AG04449 (cell line): ENCODE results near the gene C19orf25.

Experiments
- CTCF ChIA-PET: fragments of 350-600 bp; formaldehyde crosslinking; extraction: SDS; loops from one replicate; lab custom pipeline; 2021; ENCODE audit warnings: antibody characterized with exemption; lab: Yijun Ruan, JAX
- POLR2A ChIA-PET: fragments of 400-600, 350-600 bp; formaldehyde crosslinking; extraction: SDS; loops from one replicate; lab custom pipeline; 2020; ENCODE audit warnings: antibody characterized with exemption, inconsistent platforms; lab: Yijun Ruan, JAX
- DNase-seq: peaks from one replicate; pipeline ENCODE4 v3.0.0-alpha.2; 2010; ENCODE audit warnings: low read depth, low spot score
- H3K4me3 ChIP-seq: 2 replicates; pipeline ENCODE4 v1.5.1; 2011; ENCODE audit warnings: low read depth, mild to moderate bottlenecking, control low read depth, low read length
- TF ChIP-seq, protein P1 (sequence below): IDR thresholded peaks from one replicate; pipeline ENCODE4 v1.5.1; 2011; ENCODE audit warnings: mild to moderate bottlenecking, moderate library complexity, low read length, control low read depth, inconsistent platforms; ENCODE audit not compliant: insufficient read depth; ENCODE audit errors: missing control alignments

The C19orf25 gene

DNA sequence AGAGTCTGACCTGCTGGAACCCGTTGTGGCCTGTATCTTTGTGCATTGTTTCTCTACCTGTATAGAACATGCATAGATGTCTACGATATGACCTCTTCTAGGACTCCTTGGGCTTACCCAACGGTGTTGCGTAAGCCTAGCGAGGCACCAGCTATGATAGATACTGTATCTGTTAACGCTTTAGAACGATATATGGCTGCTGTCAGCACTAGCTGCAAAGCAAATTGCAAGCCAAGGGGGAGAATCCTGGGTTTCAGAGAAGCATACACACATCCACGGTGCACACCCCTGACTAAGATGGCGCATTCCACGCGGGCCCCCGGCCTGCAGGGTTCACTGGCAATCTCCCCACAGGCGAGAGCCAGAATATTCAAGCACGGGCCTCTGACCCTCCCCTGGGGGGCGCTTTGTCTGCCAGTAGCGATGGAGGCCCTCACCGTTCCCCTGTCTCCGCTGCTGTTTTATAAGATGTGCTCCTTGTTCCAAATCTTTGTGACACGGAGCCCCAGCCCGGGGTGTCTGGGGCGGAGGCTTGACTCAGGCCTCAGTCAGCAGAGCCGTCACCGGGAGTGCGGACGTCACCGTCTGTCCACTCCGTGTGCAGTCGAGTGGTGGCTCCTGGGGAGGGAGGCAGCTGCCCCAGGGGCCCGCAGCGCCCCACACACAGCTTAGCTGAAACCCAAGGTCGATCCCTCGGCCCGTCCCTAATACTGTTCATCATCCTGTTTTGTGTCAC, 53.7 kb downstream of the C19orf25 start:
- POLR2A ChIA-PET, result no interaction called here
- TF ChIP-seq, protein P1, sequence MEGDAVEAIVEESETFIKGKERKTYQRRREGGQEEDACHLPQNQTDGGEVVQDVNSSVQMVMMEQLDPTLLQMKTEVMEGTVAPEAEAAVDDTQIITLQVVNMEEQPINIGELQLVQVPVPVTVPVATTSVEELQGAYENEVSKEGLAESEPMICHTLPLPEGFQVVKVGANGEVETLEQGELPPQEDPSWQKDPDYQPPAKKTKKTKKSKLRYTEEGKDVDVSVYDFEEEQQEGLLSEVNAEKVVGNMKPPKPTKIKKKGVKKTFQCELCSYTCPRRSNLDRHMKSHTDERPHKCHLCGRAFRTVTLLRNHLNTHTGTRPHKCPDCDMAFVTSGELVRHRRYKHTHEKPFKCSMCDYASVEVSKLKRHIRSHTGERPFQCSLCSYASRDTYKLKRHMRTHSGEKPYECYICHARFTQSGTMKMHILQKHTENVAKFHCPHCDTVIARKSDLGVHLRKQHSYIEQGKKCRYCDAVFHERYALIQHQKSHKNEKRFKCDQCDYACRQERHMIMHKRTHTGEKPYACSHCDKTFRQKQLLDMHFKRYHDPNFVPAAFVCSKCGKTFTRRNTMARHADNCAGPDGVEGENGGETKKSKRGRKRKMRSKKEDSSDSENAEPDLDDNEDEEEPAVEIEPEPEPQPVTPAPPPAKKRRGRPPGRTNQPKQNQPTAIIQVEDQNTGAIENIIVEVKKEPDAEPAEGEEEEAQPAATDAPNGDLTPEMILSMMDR, result no peak
- CTCF ChIA-PET, result interaction anchor here (1.9 kb wide), 1 partner anchor 23 kb away, joined by 6 read pairs; no protein-coding TSS in a partner anchor

DNA sequence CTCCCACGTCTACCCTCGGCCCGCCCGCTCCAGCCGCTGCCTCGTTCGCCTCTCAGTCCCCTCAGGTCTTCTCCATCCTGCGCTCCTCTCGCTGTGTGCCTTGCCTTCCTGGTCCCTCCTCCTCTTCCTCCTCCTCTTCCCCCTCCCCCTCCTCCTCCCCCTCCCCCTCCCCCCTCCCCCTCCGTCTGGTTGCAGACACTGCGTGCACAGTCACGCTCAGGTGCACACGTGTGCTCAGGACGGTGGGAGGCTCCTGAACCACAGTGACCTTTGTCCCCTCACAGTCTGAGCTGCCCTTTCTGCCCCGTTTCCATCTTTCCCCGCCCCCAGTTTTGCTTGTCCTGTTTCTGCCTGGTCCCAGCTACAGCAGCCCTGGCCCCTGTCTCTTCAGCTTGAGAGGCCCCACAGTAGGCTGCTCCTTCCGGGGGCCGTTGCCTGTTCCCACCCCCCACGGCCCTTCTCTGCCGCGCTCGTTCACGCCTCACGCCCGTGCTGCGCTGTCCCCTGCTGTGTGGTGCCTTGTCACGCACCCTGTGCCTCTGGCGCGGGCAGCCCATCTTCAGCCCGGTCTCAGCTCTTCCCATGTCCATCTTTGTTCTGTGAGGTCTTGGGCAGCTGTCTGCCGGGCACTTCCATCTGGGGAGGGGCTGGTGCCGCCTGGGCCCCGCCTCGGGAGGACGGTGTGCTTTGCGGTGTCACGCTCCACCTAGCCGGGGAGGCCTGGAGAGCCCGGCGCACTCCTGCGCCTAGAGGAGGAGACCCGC, 54.6 kb downstream of the C19orf25 start:
- TF ChIP-seq, protein P1, result no peak
- DNase-seq, result no peak
- H3K4me3 ChIP-seq, result no peak overlapping the region
- CTCF ChIA-PET, result interaction anchor here (1.0 to 1.9 kb wide), 4 partner anchors 9 to 22 kb away, joined by 4 to 6 read pairs (median 4); no protein-coding TSS in a partner anchor
- POLR2A ChIA-PET, result interaction anchor here (0.6 kb wide), 1 partner anchor 188 kb away, joined by 3 read pairs; no protein-coding TSS in a partner anchor

More for the DNA sequence above, 53.7 kb downstream of the C19orf25 start:
- H3K4me3 ChIP-seq, result no peak overlapping the region
- DNase-seq, result no peak

DNA sequence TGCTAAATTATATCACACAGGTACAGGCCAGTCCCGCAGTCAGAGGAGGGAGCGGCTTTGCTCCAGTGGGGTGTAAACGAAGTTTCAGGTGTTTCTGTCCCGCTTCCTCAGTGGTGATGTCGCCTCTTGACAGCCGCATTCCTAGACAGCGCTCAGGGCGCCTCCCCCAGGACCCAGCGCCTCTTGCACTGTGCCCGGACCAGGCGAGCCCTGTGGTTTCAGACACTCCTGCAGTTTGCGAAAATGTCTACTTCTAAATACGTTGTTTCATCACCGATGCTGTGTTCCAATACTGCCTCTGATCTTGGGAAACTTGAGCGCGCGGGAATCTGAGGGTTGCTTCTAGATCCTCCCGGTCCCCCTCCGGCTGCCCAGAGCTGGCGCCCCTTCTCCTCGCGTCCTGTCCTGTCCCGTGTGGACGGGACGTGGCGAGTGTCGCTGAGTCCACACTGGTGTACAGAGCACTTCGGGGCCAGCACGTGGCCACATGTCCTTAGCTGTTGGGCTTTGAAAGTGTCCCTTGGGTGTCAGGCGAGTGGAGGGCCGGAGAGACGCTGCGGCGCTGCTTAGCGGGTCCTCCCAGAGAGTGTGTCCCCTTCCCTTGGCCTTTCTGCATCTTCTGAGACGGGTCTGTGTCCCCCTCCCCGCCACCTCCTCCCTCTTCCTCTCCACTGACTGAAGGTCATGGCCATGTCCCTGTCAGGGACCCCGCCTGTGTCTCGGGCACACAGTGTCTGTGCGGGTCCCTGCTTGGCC, 55.4 kb downstream of the C19orf25 start:
- TF ChIP-seq, protein P1, result no peak
- CTCF ChIA-PET, result interaction anchor here (1.0 to 2.6 kb wide), 4 partner anchors 10 to 20 kb away, joined by 4 to 8 read pairs (median 4); no protein-coding TSS in a partner anchor
- POLR2A ChIA-PET, result no interaction called here
- H3K4me3 ChIP-seq, result no peak overlapping the region
- DNase-seq, result no peak
